ENCODE measurements around the gene P4HA2.

GRCh38 chr5:132265336-132266030 is 37.8 kb upstream of the P4HA2 start:
- TF ChIP-seq POLR2A (IDR thresholded peaks at IDR 0.05) = peak in 1 of 2 donors; percentile 52
- TF ChIP-seq POLR2AphosphoS5 (IDR thresholded peaks at IDR 0.05) = peak; percentile 90
- TF ChIP-seq, protein P1, sequence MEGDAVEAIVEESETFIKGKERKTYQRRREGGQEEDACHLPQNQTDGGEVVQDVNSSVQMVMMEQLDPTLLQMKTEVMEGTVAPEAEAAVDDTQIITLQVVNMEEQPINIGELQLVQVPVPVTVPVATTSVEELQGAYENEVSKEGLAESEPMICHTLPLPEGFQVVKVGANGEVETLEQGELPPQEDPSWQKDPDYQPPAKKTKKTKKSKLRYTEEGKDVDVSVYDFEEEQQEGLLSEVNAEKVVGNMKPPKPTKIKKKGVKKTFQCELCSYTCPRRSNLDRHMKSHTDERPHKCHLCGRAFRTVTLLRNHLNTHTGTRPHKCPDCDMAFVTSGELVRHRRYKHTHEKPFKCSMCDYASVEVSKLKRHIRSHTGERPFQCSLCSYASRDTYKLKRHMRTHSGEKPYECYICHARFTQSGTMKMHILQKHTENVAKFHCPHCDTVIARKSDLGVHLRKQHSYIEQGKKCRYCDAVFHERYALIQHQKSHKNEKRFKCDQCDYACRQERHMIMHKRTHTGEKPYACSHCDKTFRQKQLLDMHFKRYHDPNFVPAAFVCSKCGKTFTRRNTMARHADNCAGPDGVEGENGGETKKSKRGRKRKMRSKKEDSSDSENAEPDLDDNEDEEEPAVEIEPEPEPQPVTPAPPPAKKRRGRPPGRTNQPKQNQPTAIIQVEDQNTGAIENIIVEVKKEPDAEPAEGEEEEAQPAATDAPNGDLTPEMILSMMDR (IDR thresholded peaks at IDR 0.05) = no peak
